K562 (cell line): ENCODE data around the gene IFNG-AS1. TPM values are rescaled to one million over a fixed set of nuclear protein-coding genes. Genes with fewer than 3 reads are reported as not detected.

Experiments
- BCOR ChIP-seq: fragments of 450-650 bp; IDR thresholded peaks from 2 replicates; pipeline ENCODE4 v1.6.1; 2016
- COPS2 ChIP-seq: fragments of 450-650 bp; conservative IDR thresholded peaks from 2 replicates; pipeline ENCODE4 v1.6.1; 2016; ENCODE audit warnings: mild to moderate bottlenecking, moderate library complexity
- EP300 ChIP-seq: IDR thresholded peaks from 2 replicates; pipeline ENCODE4 v1.6.1; 2012; ENCODE audit warnings: low read length, improper control_type of control experiment
- GTF2B ChIP-seq: IDR thresholded peaks from 2 replicates; pipeline ENCODE4 v1.6.1; 2011; ENCODE audit not compliant: insufficient read length; ENCODE audit errors: extremely low read depth
- NCOR1 ChIP-seq: fragments of 450-650 bp; IDR thresholded peaks from 2 replicates; pipeline ENCODE4 v1.6.1; 2016; ENCODE audit warnings: mild to moderate bottlenecking, moderate library complexity
- TAF7 ChIP-seq: fragments of 450-650 bp; IDR thresholded peaks from 2 replicates; pipeline ENCODE4 v1.6.1; 2016; ENCODE audit warnings: missing genetic modification characterization, missing compliant biosample characterization
- TCF3 ChIP-seq: sonication (generic); formaldehyde crosslinking; IDR thresholded peaks from 2 replicates; pipeline ENCODE4 v1.4.0; 2020; ENCODE audit warnings: mild to moderate bottlenecking, missing genetic modification reagents
- ZNF140 ChIP-seq: fragments of 250-450 bp; sonication (Bioruptor Pico); IDR thresholded peaks from 2 replicates; pipeline ENCODE4 v1.8.0; 2021; ENCODE audit warnings: moderate library complexity, mild to moderate bottlenecking, inconsistent platforms
- ZNF165 ChIP-seq: fragments of 250-450 bp; sonication (Bioruptor Pico); IDR thresholded peaks from 2 replicates; pipeline ENCODE4 v1.4.0; 2020; ENCODE audit warnings: borderline replicate concordance
- ZNF518B ChIP-seq: fragments of 250-450 bp; sonication (Bioruptor Pico); IDR thresholded peaks from 2 replicates; pipeline ENCODE4 v1.5.0; 2021; ENCODE audit warnings: mild to moderate bottlenecking, moderate library complexity
- polyA plus RNA-seq, 8 experiments: library from polyadenylated mRNA; depleted of rRNA in 4 of 8; stranded (reverse) in 5 of 8; unstranded in 3 of 8; fragments of >200 nt; fragmentation: Nextera tagmentation in 2 of 8; fragmentation: Illumina TruSeq in 1 of 8; extraction: Ambion mirVana in 2 of 8; extraction: Trizol in 1 of 8; gene quantifications; 2 replicates each; pipeline versions ENCODE4 v1.2.1 to v1.2.3, GENCODE V29; 2011 to 2014; ENCODE audit warnings: inconsistent platforms in 1 of 8, missing spikeins in 1 of 8
- total RNA-seq, 7 experiments: library from RNA; depleted of rRNA in 6 of 7; stranded (reverse); fragments of >200 nt in 6 of 7; fragmentation: Illumina TruSeq in 2 of 7; extraction: Trizol in 2 of 7; gene quantifications; 2 replicates each; pipeline versions ENCODE4 v1.2.1 to v1.2.3, GENCODE V29; 2011 to 2021; ENCODE audit warnings: low replicate concordance in 1 of 7

IFNG-AS1 gene
- total and polyA plus RNA-seq, 9 of the 15 experiments (the other 6 are each of a cell fraction or from before 2014, with no cell fraction given), result not detected

- no peak for TF ChIP-seq ZNF518B (CRISPR knock-in tag)
- TF ChIP-seq EP300, result peak; percentile 18; the same call in 1 of the 2 replicates
- no peak for TF ChIP-seq ZNF140 (CRISPR knock-in tag)
- TF ChIP-seq COPS2, result no peak
- TF ChIP-seq TCF3, result peak; percentile 67
- TF ChIP-seq NCOR1, result peak; percentile 47; the same call in 1 of the 2 replicates
- no peak for TF ChIP-seq BCOR
- no peak for TF ChIP-seq GTF2B
- TF ChIP-seq ZNF165 (CRISPR knock-in tag), result no peak
- TF ChIP-seq TAF7 (tag), result no peak
Measured at GRCh38 chr12:68038650-68039049, 49.4 kb downstream of the IFNG-AS1 start (continued).
